ENCODE data around the gene GNPNAT1.

GNPNAT1 gene

DNA sequence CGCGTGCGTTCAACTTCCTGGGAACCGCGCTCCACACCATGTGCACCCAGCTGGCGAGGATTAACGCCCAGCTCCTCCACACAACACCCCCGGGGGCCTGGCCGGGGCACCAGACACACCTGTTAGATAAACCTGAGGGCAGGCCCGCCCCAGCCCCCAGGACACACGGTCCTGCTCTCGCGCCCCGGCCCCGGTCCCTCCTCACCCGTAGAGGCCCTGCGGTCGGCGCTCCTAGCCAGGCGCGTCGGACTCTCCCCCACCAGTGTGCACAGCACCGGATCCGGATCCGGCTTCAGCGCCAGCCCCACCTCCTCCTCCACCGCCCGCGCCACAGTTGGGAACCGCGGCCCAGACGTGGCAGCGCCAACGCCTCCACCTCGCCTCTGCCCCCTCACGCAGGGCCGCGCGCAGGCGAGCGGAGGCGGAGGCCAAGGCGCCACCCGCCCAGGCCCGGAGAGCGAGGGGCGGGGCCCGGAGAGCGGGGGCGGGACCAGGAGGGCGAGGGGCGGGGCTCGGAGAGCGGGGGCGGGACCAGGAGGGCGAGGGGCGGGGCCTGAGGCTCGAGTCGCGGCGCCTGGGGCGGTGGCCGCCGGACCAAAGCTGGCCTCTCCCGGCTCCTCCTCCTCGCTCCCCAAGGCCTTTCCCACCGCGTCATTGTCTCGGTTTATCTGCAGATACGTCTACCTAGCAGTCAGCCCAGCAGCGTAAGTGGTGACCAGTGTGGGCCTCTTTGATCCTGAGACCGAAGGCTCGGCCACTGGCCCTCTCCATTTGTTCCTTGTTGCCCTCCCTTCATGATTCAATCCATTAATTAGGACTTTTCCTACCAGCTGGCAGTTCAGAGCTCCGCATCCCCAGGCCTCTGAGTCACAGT is at the start of gene GNPNAT1:
GNPNAT1 (minus strand) TSS at position 385 of the 874 bp plus-strand sequence. CDS start 6,957 bp downstream, outside the sequence.
- DNase-seq (ENCODE audit: low spot score): peak; percentile 90

DNA sequence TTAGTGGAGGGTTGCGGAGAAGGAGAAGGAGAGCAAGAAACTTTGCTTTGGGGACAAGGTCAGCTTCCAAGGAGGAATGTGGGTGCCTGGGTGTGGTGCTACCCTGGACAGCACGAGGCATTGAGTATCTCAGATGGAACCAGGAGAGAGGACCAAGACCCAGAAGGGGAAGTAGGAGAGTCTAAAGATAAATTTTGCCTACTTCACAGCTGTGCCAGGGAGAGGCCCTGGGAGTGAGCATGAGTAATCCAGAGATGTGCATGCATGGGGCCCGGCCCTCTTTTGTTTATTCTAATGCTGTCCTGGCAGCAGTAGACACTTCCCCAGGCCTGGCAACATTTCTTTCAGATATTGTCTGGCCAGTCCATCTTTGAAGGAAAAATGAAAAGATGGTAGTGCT is 49.5 kb upstream of the GNPNAT1 start:
- DNase-seq (ENCODE audit: low spot score): no peak

DNA sequence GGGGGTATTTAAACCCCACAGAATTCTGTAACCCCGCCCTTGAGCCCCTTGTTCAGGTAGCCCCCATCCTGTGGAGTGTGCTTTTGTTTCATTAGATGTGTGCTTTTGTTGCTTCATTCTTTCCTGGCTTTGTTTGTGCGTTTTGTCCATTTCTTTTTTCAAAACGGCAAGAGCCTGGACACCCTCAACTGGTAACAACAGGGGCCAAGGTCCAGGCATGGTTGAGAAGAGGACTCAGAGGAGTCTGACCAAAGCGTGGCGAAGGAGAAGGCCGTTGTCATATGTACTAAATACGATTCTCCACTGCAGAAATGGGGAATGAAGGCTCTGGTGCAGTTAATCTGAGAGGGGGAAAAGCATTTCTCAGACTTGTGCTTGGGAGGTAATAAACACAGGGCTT is 46.0 kb upstream of the GNPNAT1 start:
- DNase-seq (ENCODE audit: low spot score): no peak

DNA sequence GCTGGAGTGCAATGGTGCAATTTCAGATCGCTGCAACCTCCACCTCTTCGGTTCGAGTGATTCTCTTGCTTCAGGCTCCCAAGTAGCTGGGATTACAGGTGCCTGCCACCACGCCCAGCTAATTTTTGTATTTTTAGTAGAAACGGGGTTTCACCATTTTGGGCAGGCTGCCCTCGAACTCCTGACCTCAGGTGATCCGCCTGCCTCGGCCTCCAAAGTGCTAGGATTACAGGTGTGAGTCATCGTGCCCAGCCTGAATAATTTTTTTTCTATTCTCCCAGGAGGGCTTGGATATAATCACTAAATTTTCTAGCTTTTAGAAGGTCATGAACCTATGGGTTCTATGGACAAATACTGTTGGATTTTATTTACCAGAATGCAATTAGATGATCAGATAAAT is 44.7 kb upstream of the GNPNAT1 start:
- no peak for DNase-seq (ENCODE audit: low spot score)

DNA sequence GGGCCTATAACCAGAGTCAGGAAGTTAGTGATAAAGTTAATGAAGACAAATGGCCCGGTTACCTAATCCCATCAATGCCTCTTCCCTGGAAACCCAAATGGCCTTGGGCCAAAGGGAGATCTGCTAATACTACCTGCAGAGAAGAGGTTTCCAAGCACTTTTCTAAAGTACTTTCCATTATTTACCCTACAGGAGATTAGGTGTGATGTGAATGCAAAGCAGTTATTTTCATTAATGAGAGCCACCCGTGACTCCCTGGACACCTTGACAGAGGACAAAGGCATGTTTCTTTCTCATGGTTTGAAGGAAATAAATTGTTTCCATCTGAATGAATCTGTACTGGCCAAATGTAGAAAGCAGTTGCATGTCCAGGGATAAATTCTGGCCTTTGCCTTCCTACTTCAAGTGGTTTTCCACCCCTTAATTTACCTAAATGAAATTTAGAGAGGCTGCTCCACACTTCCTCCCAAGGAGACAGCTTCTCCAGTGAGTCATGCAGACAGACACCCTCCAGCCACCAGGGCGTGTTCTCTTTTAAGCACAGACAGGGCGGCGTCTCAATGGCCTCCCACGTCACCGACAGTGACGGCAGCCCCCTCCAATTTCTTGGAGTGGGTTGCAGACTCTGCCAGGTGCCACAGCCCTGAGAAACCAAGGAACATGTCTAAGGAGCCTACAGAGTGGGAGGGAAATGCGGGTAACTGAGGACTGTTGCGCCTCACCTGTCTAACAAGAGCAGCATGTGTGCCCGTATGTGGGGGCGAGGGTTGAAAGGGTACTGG is 43.9 kb upstream of the GNPNAT1 start:
- no peak for DNase-seq (ENCODE audit: low spot score)

DNA sequence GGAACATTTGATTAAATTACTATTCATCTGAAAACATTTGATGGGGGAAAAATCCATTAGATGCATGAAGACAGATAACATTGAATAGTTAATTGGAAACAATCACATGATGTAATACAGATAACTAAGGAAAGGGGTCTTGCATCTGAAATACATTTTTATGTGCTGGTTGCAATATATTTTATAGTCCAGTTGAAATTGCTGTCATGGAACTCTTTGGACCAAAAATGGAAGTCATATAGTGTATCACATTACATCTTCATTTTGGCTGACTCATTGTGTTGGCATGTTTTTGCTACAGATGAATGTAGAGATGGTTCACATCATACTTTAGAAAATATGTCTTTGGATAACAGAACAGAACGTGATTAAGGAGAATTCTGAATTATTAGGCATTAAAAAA is 43.0 kb upstream of the GNPNAT1 start:
- no peak for DNase-seq (ENCODE audit: low spot score)

DNA sequence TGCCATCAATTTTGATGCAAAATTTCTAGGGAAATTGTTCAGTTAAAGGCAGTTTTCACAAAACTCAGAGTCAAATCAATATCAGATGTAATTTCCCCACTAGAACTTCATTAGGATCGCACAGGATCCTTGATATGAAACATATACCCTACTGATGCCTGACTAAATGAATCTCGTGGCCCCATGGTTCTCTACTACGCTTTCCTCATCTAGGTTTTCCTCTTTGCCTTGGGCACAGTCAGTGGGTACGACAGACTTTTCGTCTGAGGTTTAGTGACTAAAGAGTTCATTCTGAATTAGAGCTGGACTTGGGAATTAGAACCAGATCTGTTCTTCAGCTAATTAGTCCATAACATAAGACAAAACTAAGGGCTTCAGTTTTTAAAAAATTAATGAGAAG is 42.5 kb upstream of the GNPNAT1 start:
- no peak for DNase-seq (ENCODE audit: low spot score)

DNA sequence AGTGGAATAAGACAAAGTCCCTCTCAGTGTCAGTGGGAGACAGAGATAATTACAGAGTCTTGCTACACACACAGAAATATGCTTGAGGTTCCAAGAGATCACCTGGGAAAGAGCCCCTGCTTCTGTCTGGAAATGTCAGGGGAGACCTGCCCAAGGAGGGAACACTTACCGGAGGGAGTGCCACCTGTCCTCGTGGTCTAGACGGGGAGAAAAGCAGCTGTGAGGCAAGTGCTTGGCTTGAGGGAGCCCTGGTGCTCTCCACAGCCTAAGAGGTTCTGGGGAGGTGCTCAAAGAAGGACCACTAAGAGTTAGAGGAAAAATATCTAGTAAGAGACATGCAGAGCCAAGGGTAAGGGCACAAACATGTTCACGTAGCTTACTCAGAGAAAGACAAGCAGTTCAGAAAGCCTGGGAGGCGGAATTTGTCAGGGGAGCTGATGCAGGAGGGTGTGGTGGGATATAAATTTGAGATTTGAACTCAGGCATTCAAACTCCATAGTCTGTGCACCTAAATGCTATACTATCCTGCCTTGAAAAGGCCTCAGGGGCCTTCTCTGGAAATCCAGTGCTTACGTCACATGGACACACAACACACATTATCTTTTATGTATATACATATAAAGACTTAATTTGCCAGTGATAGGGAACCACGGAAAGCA is 38.2 kb upstream of the GNPNAT1 start:
- DNase-seq (ENCODE audit: low spot score): no peak

DNA sequence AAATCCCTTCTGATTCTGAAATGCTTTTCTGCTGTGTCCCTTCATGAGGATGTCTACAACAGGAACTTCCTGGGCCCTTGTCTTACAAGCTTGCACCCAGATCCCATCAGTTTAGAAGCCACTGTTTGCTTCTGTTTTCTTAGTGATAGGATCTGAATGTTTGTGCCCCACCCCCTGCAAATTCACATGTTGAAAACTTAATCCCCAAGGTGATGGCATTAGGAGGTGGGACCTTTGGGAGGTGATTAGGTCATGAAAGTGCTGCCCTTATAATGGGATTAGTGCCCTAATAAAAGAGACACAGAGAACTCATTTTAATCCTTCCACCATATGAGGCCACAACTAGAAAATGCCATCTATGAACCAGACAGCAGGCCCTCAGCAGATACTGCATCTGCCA is 36.0 kb upstream of the GNPNAT1 start:
- no peak for DNase-seq (ENCODE audit: low spot score)

DNA sequence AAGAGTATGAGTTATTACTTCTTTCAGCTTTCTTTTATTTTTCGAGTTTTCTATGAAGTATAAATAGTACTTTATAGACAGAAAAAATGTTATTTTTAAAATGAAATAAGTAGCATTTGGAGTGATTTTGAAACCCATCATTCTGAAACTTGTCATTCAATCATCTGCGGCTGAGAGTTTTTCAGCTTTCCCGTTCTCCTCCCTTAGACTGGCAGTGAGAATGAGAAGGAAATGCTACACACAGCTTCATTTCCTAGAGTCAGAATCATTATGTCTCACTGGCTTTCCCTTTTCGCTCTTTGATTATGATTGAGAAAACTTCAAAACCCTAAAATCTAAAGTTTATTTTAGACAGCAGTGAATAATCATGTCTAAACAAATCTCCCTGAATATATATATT is 33.7 kb upstream of the GNPNAT1 start:
- no peak for DNase-seq (ENCODE audit: low spot score)

DNA sequence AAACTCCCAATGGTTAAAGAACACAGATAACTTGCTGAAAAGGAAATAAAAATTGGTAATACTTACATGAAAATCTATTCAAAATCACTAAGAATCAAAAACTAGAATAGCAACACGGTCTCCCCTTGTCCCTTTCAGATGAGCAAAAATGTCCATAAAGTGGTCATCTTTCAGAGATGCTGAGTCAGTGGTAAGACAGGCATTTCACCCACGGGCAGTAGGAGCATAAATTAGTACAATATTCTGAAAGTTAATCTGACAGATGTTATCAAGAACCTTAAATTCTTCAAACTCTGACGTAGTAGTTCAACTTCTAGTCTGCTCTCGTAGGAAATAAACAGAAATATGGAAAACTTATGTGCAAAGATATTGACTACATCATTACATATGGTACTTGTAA is 33.1 kb upstream of the GNPNAT1 start:
- no peak for DNase-seq (ENCODE audit: low spot score)

DNA sequence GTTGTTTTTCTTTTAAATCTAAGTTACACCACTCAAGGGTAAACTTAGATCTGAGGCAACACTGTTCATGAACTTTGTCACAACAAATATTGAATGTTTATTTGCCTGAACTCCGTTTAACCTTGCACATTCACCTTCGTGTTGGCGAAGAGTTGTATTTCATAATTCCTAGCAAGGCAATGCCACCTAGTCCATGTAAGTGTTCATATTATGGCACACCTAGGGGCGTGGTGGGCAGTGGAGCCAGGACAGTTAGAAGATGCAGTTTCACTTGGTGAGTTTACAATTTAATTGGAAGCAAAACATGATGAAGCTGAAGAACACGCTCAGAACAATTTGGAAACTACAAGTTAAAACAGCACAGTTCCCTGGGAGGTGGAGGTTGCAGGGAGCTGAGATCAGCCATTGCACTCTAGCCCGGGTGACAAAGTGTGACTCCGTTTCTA is 30.4 kb upstream of the GNPNAT1 start:
- DNase-seq (ENCODE audit: low spot score): no peak

DNA sequence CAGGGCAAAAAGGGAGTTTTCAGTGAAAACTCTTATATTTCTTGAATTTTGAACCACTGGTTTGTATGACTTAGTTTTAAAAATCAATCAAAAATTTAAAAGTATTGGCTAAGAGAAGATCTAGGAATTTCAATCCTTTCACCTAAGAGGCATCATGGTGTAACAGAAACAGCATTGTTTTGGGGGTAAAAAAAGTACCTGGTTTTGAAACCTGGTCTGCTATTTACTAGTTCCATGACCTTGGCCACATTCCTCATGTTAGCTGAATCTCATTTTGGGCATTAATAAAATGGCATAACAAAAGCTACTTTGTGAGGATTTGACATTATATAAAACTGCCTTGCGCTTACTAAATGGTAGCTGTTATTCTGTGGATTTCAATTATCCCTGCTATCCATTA is 16.7 kb upstream of the GNPNAT1 start:
- no peak for DNase-seq (ENCODE audit: low spot score)

DNA sequence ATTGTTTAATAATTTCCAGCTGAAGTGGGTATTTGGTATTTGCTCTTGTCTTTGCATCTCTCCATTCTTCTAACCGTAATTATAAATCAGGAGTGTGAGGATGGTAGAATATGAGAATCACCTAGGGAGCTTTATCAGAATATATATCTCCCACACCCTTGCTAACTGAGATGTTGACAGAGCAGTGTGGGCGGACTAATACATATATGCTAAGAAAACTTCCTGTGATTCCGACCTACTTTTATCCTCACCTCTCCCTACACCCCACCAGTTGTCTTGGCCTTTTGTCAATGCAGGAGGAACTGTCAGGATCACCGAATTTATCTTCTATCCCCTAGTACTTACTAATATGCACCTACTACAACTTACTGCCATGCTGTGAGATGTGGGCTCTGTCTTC is 14.7 kb upstream of the GNPNAT1 start:
- no peak for DNase-seq (ENCODE audit: low spot score)

DNA sequence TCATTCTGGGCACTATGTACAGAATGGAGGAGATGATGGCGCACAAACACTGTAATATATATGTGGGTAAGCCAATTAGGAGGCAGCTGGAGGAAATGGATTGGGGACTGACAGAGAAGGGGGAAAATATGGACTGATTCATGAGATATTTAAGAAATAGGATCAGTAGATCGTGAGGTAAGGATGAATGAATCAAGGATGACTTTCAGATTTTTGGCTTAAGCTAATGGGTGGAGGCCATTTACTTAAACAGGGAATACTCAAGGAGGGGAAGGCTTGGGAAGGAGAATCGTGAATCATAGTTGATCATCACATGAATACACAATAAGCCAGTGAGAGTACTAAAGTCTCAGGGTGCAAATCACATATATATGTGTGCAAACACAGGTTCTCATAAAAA is 11.2 kb upstream of the GNPNAT1 start:
- no peak for DNase-seq (ENCODE audit: low spot score)

DNA sequence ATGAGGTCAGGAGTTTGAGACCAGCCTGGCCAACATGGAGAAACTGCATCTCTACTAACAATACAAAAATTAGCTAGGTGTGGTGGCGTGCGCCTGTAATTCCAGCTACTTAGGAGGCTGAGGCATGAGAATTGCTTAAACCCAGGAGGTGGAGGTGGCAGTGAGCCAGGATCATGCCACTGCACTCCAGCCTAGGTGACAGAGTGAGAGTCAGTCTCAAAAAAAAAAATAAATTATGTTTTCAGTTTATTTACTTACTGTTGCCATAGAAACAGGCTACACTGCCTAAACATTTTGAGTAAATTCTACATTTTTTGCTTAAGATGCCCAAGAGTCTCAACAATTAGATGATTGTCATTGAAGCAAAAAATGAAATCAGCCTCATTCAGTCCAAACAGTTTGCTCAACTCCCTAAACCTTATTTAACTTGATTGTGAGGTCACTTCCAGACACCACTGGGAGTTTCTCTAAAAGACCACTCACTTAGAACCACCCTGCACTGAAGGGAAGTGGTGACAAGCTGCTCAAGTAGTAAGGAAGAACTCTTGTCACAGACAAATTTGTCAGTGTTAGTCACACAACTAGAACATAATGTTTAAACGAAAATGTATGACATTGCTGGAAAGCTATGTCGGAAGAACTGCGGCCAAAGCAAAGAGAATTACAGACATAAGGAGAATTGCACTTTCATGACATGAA is 9.8 kb upstream of the GNPNAT1 start:
- DNase-seq (ENCODE audit: low spot score): no peak

DNA sequence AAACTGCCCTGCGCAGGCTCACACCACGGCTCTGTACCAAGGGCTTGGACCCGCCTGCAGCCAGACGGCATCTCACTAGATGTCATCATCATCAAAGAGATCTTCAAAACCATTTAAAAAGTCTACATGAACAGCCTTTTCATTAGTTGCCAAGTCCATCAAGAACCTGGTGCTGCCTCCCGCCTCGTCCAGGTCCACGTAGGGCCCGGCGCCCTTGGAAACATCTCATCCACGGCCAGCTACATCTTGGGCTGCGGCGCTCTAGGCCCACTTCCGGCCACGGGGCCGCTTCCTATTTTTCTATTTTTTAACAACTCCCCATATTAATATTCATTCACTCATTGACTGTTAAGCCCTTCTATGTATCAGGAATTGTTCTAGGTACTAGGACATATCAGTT is 7.4 kb upstream of the GNPNAT1 start:
- no peak for DNase-seq (ENCODE audit: low spot score)

DNA sequence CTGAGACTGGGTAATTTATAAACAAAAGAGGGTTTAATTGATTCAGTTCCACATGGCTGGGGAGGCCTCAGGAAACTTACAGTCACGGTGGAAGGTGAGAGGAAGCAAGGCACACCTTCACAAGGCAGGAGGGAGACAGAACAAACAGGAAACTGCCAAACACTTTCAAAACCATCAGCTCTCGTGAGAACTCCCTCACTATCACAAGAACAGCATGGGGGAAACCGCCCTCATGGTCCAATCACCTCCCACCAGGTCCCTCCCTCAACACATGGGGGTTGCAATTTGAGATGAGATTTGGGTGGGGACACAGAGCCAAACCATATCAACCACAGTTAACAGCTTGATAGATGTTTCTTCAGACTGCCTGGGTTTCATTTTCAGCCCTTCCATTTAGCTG is 6.2 kb upstream of the GNPNAT1 start:
- DNase-seq (ENCODE audit: low spot score): no peak

DNA sequence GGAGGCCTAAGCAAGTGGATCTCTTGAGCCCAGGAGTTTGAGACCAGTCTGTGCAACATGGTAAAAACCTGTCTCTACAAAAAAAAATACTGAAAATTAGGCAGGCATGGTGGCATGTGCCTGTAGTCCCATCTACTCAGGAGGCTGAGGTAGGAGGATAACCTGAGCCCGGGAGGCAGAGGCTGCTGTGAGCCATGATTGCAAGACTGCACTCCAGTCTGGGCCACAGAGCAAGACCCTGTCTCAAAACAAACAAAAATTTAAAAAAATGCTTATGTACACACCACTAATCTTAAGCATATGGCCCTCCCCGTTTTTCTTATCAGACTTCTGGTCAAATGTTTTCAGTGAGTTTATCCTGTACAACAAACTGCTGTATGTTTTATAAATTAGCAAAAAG is 1.7 kb upstream of the GNPNAT1 start:
- no peak for DNase-seq (ENCODE audit: low spot score)

DNA sequence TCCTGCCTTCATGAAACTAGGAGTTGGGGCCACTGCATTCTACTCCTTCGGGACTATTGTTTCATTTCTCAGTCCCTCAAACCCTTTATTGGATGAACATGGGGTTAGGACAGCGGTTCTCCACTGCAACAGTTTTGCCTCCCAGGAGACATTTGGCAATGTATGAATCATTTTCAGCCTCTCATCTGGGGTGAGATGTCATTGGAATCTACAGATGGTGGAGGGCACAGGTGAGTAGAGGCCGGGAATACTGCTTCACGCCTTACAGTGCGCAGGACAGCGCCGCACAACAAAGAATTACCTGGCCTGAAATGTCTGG is 649 bp upstream of the GNPNAT1 start:
- DNase-seq (ENCODE audit: low spot score): no peak

DNA sequence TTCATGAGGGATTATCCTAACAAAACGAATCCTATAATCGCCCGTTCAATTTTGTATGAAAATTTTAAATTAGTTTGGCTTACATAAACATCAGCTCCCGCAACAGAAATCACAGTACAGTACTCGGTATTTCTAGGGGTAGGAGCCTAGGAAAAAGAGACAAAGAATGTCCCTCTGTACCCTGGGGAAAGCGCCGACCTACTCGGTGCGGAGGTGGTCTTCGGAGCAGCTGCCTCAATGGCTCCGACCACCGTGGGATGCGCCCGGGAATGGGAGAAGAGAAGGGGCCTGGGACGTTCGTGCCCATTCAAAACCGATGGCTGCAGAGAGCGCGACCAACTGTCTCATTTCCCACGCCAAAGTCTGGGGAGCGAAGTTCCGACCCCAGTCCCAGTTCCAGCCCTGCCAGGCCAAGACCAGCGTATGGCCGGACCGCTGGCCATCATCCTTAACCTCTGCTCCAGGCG is 618 bp downstream of the GNPNAT1 start:
- DNase-seq (ENCODE audit: low spot score): no peak

Data from CD4-positive, alpha-beta T cell treated with Interleukin-15 for 4 hours (primary cell).